Stimulated activated CD4-positive, alpha-beta T cell treated with anti-CD3 and anti-CD28 coated beads, Interleukin-2, amount 100 ng/mL, for 48 hours (primary cell): ENCODE results near the gene PRDM8.

Experiments used
- DNase-seq, 2 donors: peaks; one replicate each; pipeline ENCODE4 v3.0.0-alpha.2; 2020

Gene PRDM8

DNA sequence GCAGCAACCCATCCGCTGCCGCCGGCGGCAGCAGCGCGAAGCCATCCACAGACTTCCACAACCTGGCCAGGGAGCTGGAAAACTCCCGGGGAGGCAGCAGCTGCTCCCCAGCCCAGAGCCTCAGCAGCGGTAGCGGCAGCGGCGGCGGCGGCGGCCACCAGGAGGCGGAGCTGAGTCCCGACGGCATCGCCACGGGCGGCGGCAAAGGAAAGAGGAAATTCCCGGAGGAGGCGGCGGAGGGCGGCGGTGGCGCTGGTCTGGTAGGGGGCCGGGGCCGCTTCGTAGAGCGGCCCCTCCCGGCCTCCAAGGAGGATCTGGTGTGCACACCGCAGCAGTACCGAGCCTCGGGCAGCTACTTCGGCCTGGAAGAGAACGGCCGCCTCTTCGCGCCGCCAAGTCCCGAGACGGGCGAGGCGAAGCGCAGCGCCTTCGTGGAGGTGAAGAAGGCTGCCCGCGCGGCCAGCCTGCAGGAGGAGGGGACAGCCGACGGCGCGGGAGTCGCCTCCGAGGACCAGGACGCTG is 4.9 kb downstream of the PRDM8 start:
- peak; percentile 74 to 76 for DNase-seq

DNA sequence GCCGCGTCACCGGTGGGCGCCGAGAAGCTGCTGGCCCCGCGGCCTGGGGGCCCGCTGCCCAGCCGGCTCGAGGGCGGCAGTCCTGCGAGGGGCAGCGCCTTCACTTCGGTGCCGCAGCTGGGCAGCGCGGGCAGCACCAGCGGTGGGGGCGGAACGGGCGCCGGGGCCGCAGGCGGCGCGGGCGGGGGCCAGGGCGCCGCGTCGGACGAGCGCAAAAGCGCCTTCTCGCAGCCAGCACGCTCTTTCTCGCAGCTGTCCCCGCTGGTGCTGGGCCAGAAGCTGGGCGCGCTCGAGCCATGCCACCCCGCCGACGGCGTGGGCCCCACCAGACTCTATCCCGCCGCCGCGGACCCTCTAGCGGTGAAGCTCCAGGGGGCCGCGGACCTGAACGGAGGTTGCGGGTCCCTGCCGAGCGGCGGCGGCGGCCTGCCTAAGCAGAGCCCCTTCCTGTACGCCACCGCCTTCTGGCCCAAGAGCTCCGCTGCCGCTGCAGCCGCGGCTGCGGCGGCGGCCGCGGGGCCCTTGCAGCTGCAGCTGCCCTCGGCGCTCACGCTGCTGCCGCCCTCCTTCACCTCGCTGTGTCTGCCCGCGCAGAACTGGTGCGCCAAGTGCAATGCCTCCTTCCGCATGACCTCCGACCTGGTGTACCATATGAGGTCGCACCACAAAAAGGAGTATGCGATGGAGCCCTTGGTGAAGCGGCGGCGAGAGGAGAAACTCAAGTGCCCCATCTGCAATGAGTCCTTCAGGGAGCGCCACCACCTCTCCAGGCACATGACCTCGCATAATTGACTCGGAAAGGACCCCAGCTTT is 5.6 kb downstream of the PRDM8 start:
- DNase-seq: peak in 1 of 2 donors; percentile 34

DNA sequence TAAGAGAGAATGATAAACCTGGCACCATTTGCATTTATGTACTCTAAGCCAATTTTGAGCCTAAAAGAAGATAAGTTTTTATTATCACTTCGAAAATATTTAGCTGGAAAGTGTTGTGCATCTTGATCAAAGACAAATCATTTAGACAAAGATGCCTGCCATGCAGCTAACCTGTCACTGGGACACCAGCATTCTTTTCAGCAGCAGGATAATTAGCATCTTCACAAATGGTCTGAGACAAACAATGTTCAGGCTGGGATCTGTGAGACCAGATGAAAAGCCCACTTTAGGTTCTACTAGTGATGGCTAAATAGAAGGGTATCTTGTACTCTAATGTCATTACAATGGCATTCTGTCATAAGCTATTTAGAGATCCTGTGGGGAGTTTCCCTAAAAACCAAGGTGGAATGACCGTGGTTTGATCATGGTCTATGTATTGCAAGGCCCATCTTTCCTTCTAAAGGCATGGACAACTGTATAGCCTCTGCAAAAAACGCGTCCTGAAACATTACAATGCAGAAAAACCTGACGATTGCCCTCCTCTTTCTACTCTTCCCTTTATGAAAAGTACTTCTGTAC is 7.2 kb downstream of the PRDM8 start:
- no peak for DNase-seq

DNA sequence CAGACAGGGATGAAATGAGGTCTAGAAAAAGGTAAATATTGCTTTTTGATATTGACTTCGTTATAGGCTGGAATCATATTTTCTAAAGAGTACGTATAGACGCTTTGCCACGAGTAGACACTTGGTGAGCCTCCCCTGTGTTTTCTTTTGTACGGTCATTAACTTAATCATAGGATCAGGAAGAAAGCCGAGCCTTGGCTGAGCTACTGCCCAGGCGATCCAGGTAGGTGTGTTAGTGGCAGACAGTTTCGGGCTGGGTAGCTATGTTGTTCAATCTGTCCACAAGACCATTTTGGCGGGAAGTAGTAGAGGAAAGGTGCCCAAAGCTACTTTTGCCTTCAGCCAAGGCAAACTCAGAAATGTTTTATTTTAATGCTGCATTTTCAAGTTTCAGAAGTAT is 8.8 kb downstream of the PRDM8 start:
- DNase-seq: no peak

DNA sequence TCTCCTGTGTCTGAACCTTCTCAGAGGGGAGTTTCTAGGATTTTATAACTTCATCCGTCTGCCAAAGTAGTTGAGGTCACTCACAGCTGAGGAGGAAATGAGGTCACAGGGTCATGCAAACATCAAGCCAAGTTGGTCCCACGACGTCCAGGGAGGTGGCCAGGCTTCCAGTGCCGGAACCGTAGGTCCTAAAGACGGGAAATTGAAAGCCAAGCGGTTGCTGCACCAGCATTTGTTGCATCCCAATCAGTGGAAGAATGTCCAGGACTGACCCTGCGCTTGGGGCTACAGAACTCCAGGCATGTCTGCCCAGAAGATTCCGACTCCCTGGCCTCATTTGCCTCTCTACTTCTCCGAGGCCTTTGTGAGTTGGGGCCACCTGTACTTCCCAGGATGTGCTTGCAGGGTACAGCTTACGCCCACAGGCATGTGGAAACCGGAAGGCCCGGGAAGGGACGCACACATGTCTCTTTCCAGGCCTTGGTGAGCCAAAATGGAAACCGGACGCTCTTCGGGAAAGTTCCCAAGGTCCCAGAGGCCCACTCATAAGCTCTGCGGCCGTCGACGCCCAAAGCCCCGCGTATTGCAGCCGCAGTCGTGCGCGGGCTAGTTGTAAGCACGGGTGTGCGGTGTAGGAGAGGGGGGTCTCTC is 9.3 kb downstream of the PRDM8 start:
- no peak for DNase-seq

DNA sequence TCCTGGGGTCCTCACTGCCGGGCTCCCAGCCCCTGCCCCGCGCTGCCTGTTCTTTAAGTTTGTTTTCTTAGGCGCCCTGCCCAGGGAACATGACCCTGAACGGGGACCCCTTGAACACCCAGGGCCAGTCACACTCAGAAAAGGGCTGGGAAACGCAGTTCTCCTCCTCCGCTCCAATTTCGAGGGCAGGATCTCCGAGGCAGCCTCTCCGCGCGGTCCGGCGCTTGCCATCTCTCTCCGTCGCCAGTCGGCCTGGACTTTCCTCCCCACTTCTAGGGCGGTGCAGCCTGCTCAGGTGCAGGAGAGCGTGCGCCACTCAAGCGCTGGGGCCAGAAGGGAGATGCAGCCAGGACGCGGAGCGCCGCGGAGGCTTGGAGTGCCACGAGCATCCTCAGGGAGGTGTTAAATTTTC is 9.9 kb downstream of the PRDM8 start:
- no peak for DNase-seq

DNA sequence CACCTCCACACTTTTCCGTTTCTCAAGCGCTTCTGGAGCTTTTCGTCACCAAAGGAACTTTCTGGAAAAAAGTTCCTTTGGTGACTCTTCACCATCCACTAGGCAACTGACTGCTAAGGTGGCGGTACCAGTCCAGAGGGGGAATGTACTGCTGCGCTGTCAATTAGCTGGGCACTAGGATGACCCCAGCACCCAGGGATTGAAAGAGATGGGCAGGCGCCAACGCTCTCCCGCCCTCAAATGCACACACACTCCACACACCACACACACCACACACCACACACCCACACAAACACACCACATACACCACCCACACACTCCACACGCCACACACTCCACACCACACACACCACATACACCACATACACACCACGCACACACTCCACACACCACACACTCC is 10.4 kb downstream of the PRDM8 start:
- no peak for DNase-seq

DNA sequence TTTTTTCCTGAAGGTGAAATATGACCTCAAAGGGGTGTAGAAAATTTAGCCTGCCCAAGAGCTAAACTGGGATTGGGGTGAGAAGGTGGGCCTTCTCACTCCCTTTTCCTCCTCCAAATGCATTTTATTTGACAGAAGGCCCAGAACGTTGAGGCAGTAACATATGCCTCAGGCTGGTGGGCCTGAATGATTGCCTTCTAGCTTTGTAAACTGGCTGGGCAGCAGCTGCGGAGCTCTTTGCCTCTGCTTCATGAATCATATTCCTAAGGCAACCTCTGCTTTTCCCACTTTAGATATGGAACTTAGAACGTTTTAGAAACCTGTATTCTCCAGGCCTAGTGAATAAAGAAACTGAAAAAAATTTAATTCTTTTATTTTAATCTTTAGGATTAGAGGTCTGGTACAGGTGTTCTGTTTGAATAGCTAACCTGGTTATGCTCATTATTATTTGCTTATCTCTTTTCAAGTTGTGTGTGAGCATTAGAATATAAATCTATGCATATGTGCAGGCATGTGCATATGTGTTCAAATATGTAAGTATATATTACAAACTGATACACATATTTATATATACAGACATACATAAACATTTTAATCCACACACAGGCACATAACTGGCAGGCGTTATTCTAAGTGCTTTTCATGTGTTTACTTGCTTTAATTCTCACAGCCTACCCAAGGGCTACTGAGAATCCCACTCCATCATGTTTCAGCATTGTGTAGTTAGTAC is 11.5 kb downstream of the PRDM8 start:
- DNase-seq: no peak

DNA sequence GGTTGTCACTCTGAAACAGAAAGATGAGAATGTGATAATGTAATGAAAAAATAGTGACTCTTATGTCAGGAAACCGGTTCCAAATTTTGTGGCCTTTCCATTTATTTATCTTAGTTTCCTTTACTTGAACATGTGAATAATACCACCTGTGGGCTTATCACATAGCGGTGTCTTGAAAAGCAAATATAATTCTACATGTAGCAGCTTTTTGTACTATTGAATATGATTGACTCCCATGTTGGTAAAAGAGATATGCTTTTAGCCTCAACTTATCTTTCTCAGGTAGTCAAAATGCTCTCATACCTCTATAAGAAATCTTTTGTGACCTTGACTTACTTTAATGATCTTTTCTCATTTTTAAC is 12.0 kb downstream of the PRDM8 start:
- DNase-seq: no peak

DNA sequence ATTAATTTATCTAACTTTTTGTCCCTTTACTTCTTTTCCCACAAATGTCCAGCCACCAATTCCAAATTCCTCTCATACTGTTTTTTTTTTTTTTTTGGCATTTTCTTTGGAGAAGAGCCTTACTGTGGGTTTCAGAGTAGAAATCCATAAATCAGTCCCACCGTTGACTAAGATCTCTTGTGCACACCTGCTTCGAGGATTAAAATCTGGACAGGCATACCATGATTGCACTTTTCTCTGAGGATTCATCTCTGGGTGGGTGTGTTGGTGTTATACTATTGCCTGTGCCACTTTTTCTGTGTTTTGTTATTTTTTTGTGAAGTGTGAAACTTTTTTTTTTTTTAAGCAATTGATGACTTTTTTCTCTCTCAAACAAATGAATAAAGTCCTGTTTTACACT is 13.2 kb downstream of the PRDM8 start:
- no peak for DNase-seq

DNA sequence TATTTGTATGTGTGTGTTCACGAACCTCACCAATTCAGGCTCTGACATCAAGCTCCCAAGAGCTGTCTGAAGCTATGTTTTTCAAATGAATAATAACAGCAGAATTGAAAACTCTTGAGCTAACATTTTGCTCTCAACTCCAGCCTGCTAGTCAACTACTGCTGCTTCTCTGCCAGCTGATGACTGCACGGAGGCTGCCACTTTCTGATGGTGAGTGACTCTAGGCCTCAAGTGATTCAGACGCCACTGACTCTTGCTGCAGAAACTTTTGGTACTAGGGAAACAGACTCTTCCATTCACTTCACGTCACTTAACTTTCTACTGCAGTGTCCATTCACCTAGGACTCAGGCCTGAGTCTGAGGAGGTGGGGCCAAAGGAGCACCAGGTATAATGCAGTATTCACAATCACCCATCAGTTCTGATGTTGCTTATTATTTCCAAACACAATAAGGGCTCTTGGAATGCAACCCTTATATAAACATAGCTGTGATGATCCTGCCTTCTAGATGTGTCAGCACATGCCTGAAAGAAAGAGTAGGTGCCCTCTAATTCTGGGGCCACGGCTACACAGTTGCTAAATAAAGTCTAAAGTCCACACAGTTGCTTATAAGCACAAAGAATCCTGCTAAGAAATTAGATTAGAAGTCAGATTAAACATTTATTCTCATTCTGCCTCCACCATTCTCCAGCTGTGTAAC is 16.0 kb downstream of the PRDM8 start:
- no peak for DNase-seq

DNA sequence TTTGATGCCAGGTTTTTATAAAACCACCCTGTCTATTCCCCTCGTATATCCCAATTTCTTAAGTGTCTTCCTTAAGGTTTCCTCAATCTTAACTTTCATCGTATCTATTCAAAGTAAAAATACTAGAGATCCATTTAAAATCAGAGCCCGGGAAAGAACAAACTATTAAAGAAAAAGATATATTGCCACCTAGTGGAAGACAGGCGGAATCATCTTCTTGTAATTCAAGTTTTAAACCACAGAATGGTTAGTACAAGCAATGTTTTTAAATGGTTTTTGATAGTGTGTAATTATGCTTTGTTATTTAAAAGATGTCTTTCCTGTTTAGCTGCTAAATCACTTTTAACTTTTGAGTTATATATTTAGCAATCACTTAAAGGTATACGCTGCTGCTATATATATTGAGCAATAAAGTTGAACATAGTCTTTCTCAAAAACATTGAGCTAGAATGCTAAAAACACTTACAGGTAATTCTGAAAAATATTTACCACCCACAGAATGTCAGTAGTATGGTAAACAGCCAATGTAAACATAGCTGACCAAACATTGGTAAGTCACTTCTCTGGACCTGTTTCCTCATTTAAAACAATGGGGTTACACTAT is 18.2 kb downstream of the PRDM8 start:
- DNase-seq: no peak

DNA sequence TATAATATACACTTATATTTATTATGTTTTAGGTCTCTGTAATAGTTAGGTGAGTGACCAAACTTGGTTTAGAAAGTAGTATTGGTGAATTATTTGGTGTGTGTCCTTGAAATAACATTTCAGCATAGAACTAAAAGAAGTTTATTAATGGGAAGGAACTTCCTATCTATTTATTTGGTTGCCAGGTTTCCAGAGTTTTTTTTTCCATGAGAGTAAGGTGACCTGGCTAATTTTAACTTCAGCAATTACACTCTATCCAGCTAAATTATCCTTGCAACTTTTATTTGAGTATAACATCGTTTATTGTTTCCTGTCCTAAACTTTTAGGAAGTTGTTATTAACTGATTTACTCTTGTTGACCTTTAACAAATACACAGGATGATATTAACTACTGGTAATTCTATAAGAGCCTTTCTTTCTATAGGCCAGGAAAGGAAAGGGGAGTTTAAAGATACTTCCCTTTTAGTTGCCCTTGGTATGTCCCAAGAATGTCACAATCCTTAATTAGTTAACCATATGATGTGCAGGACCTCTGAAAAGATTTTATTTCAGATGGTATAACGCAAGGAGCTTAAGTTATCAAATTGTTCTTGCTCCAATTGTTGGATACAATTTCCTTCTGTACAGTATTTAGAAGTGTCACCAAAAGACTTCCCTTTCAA is 18.9 kb downstream of the PRDM8 start:
- no peak for DNase-seq

DNA sequence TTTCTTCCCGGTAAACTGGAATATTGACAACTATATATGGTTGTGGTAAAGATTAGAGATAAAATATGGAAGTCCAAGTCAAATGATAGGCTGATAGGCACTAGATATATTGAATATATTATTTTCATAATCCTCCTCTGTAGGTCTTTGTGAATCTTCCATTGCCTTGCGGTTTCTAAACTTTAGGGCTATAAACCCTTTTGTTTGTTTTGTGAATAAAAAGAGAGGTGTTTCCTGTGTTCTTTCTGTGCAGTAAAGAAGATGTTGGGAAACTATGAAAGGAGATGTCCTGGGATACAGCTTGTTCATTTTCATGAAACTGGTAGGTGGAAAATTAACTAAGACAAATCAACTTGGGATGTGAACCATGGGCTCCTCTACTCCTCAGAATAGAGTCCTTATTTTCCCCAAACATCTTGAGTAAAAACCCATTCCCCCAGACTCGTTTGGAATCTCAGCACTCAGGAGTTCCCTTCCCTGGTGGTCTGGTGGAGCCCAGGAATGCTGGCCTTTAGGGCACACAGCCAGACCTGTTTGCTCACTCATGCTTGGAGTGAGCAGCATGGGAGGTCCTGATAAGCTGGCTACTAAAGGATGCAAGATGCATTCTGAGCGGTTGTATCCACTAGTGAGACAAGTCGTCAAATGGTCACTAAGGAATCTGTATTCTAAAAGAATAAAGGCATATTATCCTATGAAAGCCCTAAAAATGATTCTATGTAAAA is 22.2 kb downstream of the PRDM8 start:
- DNase-seq: no peak

DNA sequence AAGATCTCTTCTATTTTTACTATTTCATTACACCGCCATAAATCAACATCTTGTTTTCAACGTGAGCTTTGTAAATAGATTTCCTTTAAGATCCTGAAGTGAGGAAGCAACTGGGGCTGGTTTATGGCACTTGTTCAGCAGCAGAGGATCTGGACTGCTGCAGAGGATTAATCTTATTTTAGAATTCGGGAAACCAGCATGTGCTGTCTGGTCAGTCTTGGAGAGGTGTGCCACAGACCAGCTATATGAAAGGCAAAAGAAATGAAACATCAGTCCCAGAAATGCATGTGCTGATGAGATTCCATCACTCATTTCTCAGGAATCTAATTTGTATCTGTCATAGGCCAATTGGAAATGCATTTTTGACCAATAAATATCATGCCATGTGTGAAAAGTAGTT is 23.4 kb downstream of the PRDM8 start:
- DNase-seq: no peak

DNA sequence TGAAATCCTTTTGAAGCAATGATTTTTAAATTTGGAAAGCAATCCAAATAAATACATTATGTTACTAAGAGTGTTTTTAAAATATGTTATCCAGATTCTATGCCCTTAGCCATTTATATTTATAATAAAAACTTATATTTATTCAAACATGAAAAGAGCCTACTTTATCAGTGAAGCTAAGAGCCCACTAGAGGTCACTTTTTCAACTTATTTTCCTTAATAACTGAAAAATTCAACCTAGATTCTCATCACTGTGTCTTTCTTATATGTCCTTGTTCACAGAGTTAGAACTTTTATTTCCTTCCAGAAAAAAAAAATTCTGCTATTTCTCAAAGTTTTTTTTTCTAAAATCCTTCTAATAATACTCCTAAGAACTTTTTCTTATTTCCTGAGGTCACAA is 23.9 kb downstream of the PRDM8 start:
- no peak for DNase-seq

DNA sequence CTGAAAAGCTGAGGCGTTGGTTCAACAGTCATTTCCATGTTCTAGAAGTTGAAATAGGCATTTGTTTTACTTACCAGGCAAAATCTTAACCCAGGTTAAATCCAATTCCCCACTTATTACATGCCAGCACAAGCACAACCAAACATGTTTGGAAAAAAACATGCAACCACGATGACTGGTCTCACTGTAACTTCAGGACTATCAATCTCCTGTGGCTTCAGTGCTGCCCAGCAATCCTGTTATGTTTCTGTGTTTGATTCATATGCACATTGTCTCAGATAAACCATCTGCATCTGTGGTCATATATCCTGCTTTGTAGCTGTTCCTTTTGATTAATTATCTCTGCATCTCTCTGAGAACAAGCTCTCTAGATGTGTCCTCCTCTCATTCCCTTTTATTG is 28.3 kb downstream of the PRDM8 start:
- DNase-seq: no peak

DNA sequence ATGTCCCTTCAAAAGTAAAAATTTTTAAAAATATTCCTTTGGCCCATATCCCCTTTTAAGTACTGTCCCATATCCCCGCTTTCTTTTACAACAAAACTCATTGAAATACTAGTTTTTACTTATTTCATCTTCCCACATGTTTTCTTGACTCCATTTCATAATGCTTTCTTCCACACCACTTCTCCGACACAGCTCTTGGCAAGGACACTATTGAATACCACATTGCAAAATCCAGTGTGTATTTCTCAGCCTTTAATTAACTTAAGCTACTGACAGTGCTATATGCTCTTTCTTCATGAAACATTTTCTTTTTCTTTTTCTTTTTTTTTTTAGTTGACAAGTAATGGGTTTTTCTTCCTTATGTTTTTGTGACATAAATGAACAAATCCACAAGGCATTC is 28.8 kb downstream of the PRDM8 start:
- DNase-seq: no peak

DNA sequence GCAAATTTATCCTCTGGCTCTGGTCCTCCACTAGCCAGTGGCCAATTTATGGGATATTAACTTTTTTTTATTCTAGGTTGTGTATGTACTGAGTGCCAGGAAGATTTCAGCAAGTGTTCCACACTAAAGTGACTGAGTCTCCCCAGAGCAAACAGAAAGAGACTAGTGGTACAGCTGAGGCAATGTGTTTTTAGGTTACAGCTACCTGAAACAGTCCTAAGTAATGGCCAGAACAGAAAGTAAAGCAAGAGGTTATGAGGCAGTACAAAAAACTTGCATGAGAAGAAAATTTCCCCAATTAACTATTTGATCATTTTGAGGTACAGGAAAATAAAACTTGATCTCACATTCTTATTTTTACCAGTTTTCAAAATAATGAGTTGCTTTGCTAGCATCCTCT is 31.2 kb downstream of the PRDM8 start:
- no peak for DNase-seq

DNA sequence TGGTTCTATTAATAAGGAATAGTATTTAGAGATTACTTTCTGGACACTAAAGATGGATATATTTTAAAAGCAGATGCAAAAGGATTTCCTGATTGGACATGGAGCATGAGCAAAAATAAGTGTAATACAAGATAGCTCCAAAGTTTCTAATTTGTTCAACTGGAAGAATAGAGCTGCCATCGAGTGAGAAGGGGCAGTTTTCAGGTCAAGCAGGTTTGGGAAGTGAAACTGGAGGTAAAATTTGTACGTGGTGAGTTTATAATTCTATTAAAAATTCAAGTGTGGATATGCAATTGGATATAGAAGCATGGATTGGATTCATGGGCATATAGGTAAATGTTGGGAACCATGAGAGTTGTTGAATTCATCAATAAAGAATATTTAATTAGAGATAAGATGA is 31.8 kb downstream of the PRDM8 start:
- DNase-seq: no peak

DNA sequence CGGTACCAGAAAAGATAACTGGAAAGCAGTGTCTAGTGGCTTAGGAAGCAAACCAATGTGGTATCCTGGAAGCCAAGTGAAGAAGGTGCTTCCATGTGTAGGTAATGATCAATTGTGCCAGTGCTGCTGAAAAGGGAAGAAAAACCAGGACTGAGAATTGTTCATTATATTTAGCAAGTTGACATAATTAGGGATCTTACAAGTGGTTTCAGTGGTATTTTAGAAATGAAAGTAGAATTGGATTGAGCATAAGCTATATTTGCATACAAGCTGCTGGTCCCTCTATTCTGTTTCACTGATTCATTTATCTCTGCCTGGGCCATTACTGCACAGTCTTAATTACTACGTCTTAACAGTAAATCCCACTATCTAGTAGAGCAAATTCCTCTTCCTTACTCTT is 32.3 kb downstream of the PRDM8 start:
- no peak for DNase-seq
